Central memory CD8-positive, alpha-beta T cell (primary cell): ENCODE measurements around the gene ATP4A.
A peak's percentile ranks its signal among the peaks of the same experiment; 100 is the strongest.

ENCODE experiments used
- ATAC-seq: fragments of 150-1000 bp; cut with Tn5 transposase; replicated peaks from 2 replicates; pipeline ENCODE4 v1.10.0; 2022; ENCODE audit warnings: mild to moderate bottlenecking, moderate FRiP score, moderate number of reproducible peaks; ENCODE audit not compliant: poor library complexity, severe bottlenecking; ENCODE audit errors: extremely low read depth
- DNase-seq, 2 donors: peaks; one replicate each; pipeline ENCODE4 v3.0.0; 2021; ENCODE audit warnings: low spot score in 2 of 2
- H3K27ac Mint-ChIP-seq: one replicate; pipeline ENCODE4 v1.8.0; 2022; ENCODE audit warnings: low read depth, mild to moderate bottlenecking, moderate library complexity, mixed read lengths
- H3K27me3 Mint-ChIP-seq: one replicate; pipeline ENCODE4 v1.8.0; 2022; ENCODE audit warnings: mixed read lengths
- H3K36me3 Mint-ChIP-seq: one replicate; pipeline ENCODE4 v1.8.0; 2022; ENCODE audit warnings: mild to moderate bottlenecking, moderate library complexity, mixed read lengths; ENCODE audit not compliant: insufficient read depth
- H3K4me1 Mint-ChIP-seq: one replicate; pipeline ENCODE4 v1.8.0; 2022; ENCODE audit warnings: mixed read lengths
- H3K4me3 Mint-ChIP-seq: one replicate; pipeline ENCODE4 v1.8.0; 2022; ENCODE audit warnings: mild to moderate bottlenecking, moderate library complexity, mixed read lengths
- H3K9me3 Mint-ChIP-seq: one replicate; pipeline ENCODE4 v1.8.0; 2022; ENCODE audit warnings: mixed read lengths

Gene ATP4A

GRCh38 chr19:35524181-35524837 lies 39.1 kb downstream of the ATP4A start:
- Mint-ChIP-seq H3K27me3 (peaks cover 49% of the 10 kb centered on the region), H3K9me3 (no peaks in the 10 kb centered on the region), H3K4me3 (no peak overlapping the region), H3K36me3 (no peaks in the 10 kb centered on the region), H3K27ac (no peak overlapping the region), H3K4me1 (no peaks in the 10 kb centered on the region)
- ATAC-seq: no peak
- DNase-seq: no peak

- Mint-ChIP-seq H3K4me1 (no peaks in the 10 kb centered on the region), H3K4me3 (no peak overlapping the region), H3K9me3 (no peaks in the 10 kb centered on the region), H3K27me3 (peaks cover 43% of the 10 kb centered on the region), H3K27ac (no peak overlapping the region), H3K36me3 (no peaks in the 10 kb centered on the region)
- no peak for DNase-seq
- ATAC-seq: no peak
These were observed 40.6 kb downstream of the ATP4A start for GRCh38 chr19:35522745-35523327.

GRCh38 chr19:35521124-35521743 lies 42.2 kb downstream of the ATP4A start:
- no peaks in the 10 kb centered on the region for H3K4me1 Mint-ChIP-seq
- ATAC-seq: no peak
- DNase-seq: no peak
- no peaks in the 10 kb centered on the region for H3K36me3 Mint-ChIP-seq
- H3K27ac Mint-ChIP-seq: no peak overlapping the region
- no peak overlapping the region for H3K4me3 Mint-ChIP-seq
- peaks cover 35% of the 10 kb centered on the region for H3K27me3 Mint-ChIP-seq
- H3K9me3 Mint-ChIP-seq: no peaks in the 10 kb centered on the region

GRCh38 chr19:35519291-35519690 lies 44.2 kb downstream of the ATP4A start:
- Mint-ChIP-seq H3K27me3 (peaks cover 29% of the 10 kb centered on the region), H3K27ac (no peak overlapping the region)

GRCh38 chr19:35518313-35518712 lies 45.1 kb downstream of the ATP4A start:
- H3K27me3 Mint-ChIP-seq: peaks cover 30% of the 10 kb centered on the region
- no peak overlapping the region for H3K27ac Mint-ChIP-seq
- no peaks in the 10 kb centered on the region for H3K4me1 Mint-ChIP-seq
- H3K4me3 Mint-ChIP-seq: no peak overlapping the region
- H3K9me3 Mint-ChIP-seq: no peaks in the 10 kb centered on the region
- no peak for DNase-seq
- no peaks in the 10 kb centered on the region for H3K36me3 Mint-ChIP-seq
- no peak for ATAC-seq

More at GRCh38 chr19:35519291-35519690, 44.2 kb downstream of the ATP4A start:
- ATAC-seq (no peak), DNase-seq (no peak)
- Mint-ChIP-seq H3K9me3 (no peaks in the 10 kb centered on the region), H3K36me3 (no peaks in the 10 kb centered on the region), H3K4me3 (no peak overlapping the region), H3K4me1 (no peaks in the 10 kb centered on the region)

GRCh38 chr19:35517342-35517741 lies 46.1 kb downstream of the ATP4A start:
- no peak overlapping the region for H3K4me3 Mint-ChIP-seq
- peaks cover 39% of the 10 kb centered on the region for H3K27me3 Mint-ChIP-seq
- no peak overlapping the region for H3K27ac Mint-ChIP-seq
- ATAC-seq: no peak
- no peaks in the 10 kb centered on the region for H3K4me1 Mint-ChIP-seq
- H3K36me3 Mint-ChIP-seq: no peaks in the 10 kb centered on the region
- DNase-seq: no peak
- H3K9me3 Mint-ChIP-seq: no peaks in the 10 kb centered on the region

- Mint-ChIP-seq H3K9me3 (no peaks in the 10 kb centered on the region), H3K27me3 (peaks cover 47% of the 10 kb centered on the region)
- DNase-seq: no peak
These were observed 47.1 kb downstream of the ATP4A start for GRCh38 chr19:35516310-35516709.

GRCh38 chr19:35514282-35514809 lies 49.1 kb downstream of the ATP4A start:
- no peak for DNase-seq
- Mint-ChIP-seq H3K36me3 (peaks cover 3% of the 10 kb centered on the region), H3K4me1 (peaks cover 11% of the 10 kb centered on the region), H3K9me3 (no peaks in the 10 kb centered on the region), H3K4me3 (no peak overlapping the region), H3K27me3 (peaks cover 42% of the 10 kb centered on the region), H3K27ac (no peak overlapping the region)
- ATAC-seq: no peak

More at GRCh38 chr19:35516310-35516709, 47.1 kb downstream of the ATP4A start:
- no peak overlapping the region for H3K4me3 Mint-ChIP-seq
- no peak for ATAC-seq
- H3K27ac Mint-ChIP-seq: no peak overlapping the region
- no peaks in the 10 kb centered on the region for H3K36me3 Mint-ChIP-seq
- no peaks in the 10 kb centered on the region for H3K4me1 Mint-ChIP-seq

GRCh38 chr19:35513628-35514281 lies 49.7 kb downstream of the ATP4A start, which contains the start of gene DMKN:
TSS of gene DMKN (minus strand) at chr19:35513649. CDS start at chr19:35513475, 174 bp downstream.
- H3K9me3 Mint-ChIP-seq: no peaks in the 10 kb centered on the region
- peaks cover 38% of the 10 kb centered on the region for H3K27me3 Mint-ChIP-seq
- ATAC-seq: no peak
- no peak within 1 kb of the TSS for H3K27ac Mint-ChIP-seq
- no peak within 1 kb of the TSS for H3K4me3 Mint-ChIP-seq
- H3K4me1 Mint-ChIP-seq: peaks cover 15% of the 10 kb centered on the region
- DNase-seq: no peak
- peaks cover 4% of the 10 kb centered on the region for H3K36me3 Mint-ChIP-seq

- no peak for DNase-seq
- H3K27me3 Mint-ChIP-seq: peaks cover 39% of the 10 kb centered on the region
- no peak for ATAC-seq
- H3K27ac Mint-ChIP-seq: no peak overlapping the region
- no peak overlapping the region for H3K4me3 Mint-ChIP-seq
- peaks cover 15% of the 10 kb centered on the region for H3K4me1 Mint-ChIP-seq
- H3K36me3 Mint-ChIP-seq: peaks cover 4% of the 10 kb centered on the region
- H3K9me3 Mint-ChIP-seq: no peaks in the 10 kb centered on the region
These were observed 50.4 kb downstream of the ATP4A start for GRCh38 chr19:35512831-35513627.

- Mint-ChIP-seq H3K27ac (no peak overlapping the region), H3K36me3 (peaks cover 4% of the 10 kb centered on the region), H3K4me1 (peaks cover 15% of the 10 kb centered on the region), H3K9me3 (no peaks in the 10 kb centered on the region), H3K4me3 (peak overlapping the region; percentile 29), H3K27me3 (peaks cover 43% of the 10 kb centered on the region)
- DNase-seq (no peak), ATAC-seq (no peak)
These were observed 52.1 kb downstream of the ATP4A start for GRCh38 chr19:35511337-35511736.

- no peak for DNase-seq
- peaks cover 43% of the 10 kb centered on the region for H3K27me3 Mint-ChIP-seq
- no peak for ATAC-seq
These were observed 52.9 kb downstream of the ATP4A start for GRCh38 chr19:35510626-35510964.

More at GRCh38 chr19:35510626-35510964, 52.9 kb downstream of the ATP4A start:
- H3K9me3 Mint-ChIP-seq: no peaks in the 10 kb centered on the region
- H3K27ac Mint-ChIP-seq: no peak overlapping the region
- peak overlapping the region; percentile 80 for H3K4me3 Mint-ChIP-seq
- peaks cover 4% of the 10 kb centered on the region for H3K36me3 Mint-ChIP-seq
- H3K4me1 Mint-ChIP-seq: peaks cover 15% of the 10 kb centered on the region
